Thyroid gland (tissue), 4 donors: ENCODE results near the gene PXN. TPM values are rescaled to one million over a fixed set of nuclear protein-coding genes. Genes with fewer than 3 reads are reported as not detected.
"Not testable (repeated sequence)": the region's sequence is repeated elsewhere in the genome, so short reads cannot be mapped to it uniquely, and the experiment has no call there.

ENCODE experiments used
- DNase-seq, 2 donors: peaks; one replicate each; pipeline ENCODE4 v3.0.0-alpha.2; 2019
- H3K27ac ChIP-seq, 3 donors: fragments of 200-600 bp; sonication (generic); 1 replicate in 2 of 3; 2 replicates in 1 of 3; pipeline ENCODE4 v1.5.1; 2016 to 2019; ENCODE audit warnings: mild to moderate bottlenecking in 1 of 3, moderate library complexity in 1 of 3
- H3K27me3 ChIP-seq: fragments of 200-600 bp; sonication (generic); one replicate; pipeline ENCODE4 v1.5.1; 2019
- H3K36me3 ChIP-seq, 2 donors: fragments of 200-600 bp; sonication (generic); one replicate each; pipeline ENCODE4 v1.5.1; 2016 to 2019
- H3K4me1 ChIP-seq, 2 donors: fragments of 200-600 bp; sonication (generic); one replicate each; pipeline ENCODE4 v1.5.1; 2017 to 2019
- H3K4me3 ChIP-seq, 3 donors: fragments of 200-600 bp; sonication (generic); replicated peaks in 1 of 3; 1 replicate in 2 of 3; 2 replicates in 1 of 3; pipeline ENCODE4 v1.5.1; 2016; ENCODE audit warnings: mild to moderate bottlenecking in 1 of 3
- H3K9me3 ChIP-seq: fragments of 200-600 bp; sonication (generic); one replicate; pipeline ENCODE4 v1.5.1; 2017
- CTCF ChIP-seq, 6 experiments: fragments of 200-600 bp in 3 of 6; fragments of 450-650 bp in 3 of 6; sonication (generic) in 3 of 6; IDR thresholded peaks; one replicate each; pipeline ENCODE4 v1.5.1; 2016 to 2019; ENCODE audit warnings: antibody characterized with exemption in 6 of 6, mild to moderate bottlenecking in 2 of 6, inconsistent platforms in 1 of 6, moderate library complexity in 1 of 6
- POLR2A ChIP-seq, 2 donors: fragments of 450-650 bp; IDR thresholded peaks; one replicate each; pipeline ENCODE4 v1.6.1; 2017; ENCODE audit warnings: antibody characterized with exemption in 2 of 2, mild to moderate bottlenecking in 2 of 2, moderate library complexity in 1 of 2
- WGBS, 2 donors: methylation state at CpG; one replicate each; pipeline ENCODE4 v1.1.5; 2017; 5-methylcytosine and 5-hydroxymethylcytosine counted together
- intact Hi-C: fragments of 100-400 bp; cut with DNase I; formaldehyde crosslinking; loops from one replicate; pipeline ENCODE4 v1.15.1; 2023
- total RNA-seq, 4 donors: library from RNA; depleted of rRNA; stranded (reverse); fragments of >200 nt; gene quantifications; one replicate each; pipeline ENCODE4 v1.2.3, GENCODE V29; 2016

Gene PXN
- total RNA-seq, 4 donors from 2014 or later, result 61.7 to 95.5 (median 82.7) TPM

- Histone ChIP-seq H3K4me3 (no peak overlapping the region), H3K27ac (no peak overlapping the region), H3K36me3 (peaks cover 77 to 84% of the 10 kb centered on the region in 2 donors), H3K4me1 (no peaks in the 10 kb centered on the region), H3K9me3 (no peaks in the 10 kb centered on the region), H3K27me3 (no peaks in the 10 kb centered on the region)
- DNase-seq, result no peak
- TF ChIP-seq CTCF (IDR thresholded peaks at IDR 0.05) (no peak), POLR2A (IDR thresholded peaks at IDR 0.05) (no peak)
- 88 to 90% methylated on average over 23 of the region's 23 CpGs for WGBS, 2 donors
- intact Hi-C loops, result no loop called here
Observed at GRCh38 chr12:120215766-120216735, 49.5 kb downstream of the PXN start.

GRCh38 chr12:120215357-120215735 lies 50.2 kb downstream of the PXN start:
- TF ChIP-seq CTCF (IDR thresholded peaks at IDR 0.05) (no peak), POLR2A (IDR thresholded peaks at IDR 0.05) (no peak)
- Histone ChIP-seq H3K4me3 (no peak overlapping the region), H3K36me3 (peaks cover 78 to 81% of the 10 kb centered on the region in 2 donors), H3K27me3 (no peaks in the 10 kb centered on the region), H3K4me1 (no peaks in the 10 kb centered on the region), H3K9me3 (no peaks in the 10 kb centered on the region), H3K27ac (no peak overlapping the region)
- intact Hi-C loops, result no loop called here
- 87 to 91% methylated on average over 12 of the region's 15 CpGs for WGBS, 2 donors
- DNase-seq, result no peak

- intact Hi-C loops, result no loop called here
- Histone ChIP-seq H3K27me3 (no peaks in the 10 kb centered on the region), H3K4me1 (no peaks in the 10 kb centered on the region), H3K27ac (no peak overlapping the region), H3K36me3 (peaks cover 80 to 82% of the 10 kb centered on the region in 2 donors), H3K4me3 (no peak overlapping the region), H3K9me3 (no peaks in the 10 kb centered on the region)
- DNase-seq, result no peak
- TF ChIP-seq POLR2A (IDR thresholded peaks at IDR 0.05), result no peak
- no peak for TF ChIP-seq CTCF (IDR thresholded peaks at IDR 0.05)
- 93 to 94% methylated on average over 20 to 32 of the region's 34 CpGs for WGBS, 2 donors
Observed at GRCh38 chr12:120214626-120215356, 50.7 kb downstream of the PXN start.

- TF ChIP-seq CTCF (IDR thresholded peaks at IDR 0.05) (no peak), POLR2A (IDR thresholded peaks at IDR 0.05) (no peak)
- no peak for DNase-seq
- intact Hi-C loops, result no loop called here
- peaks cover 70 to 72% of the 10 kb centered on the region in 2 donors for H3K36me3 ChIP-seq
- H3K27me3 ChIP-seq, result no peaks in the 10 kb centered on the region
- WGBS, 2 donors, result 95 to 97% methylated on average over 20 of the region's 20 CpGs
- H3K4me1 ChIP-seq, result no peaks in the 10 kb centered on the region
- no peak overlapping the region for H3K4me3 ChIP-seq
- H3K27ac ChIP-seq, result no peak overlapping the region
- H3K9me3 ChIP-seq, result no peaks in the 10 kb centered on the region
Observed at GRCh38 chr12:120213758-120214157, 51.8 kb downstream of the PXN start.

GRCh38 chr12:120213182-120213581 lies 52.3 kb downstream of the PXN start:
- H3K4me1 ChIP-seq, H3K9me3 ChIP-seq, DNase-seq, H3K4me3 ChIP-seq, H3K27me3 ChIP-seq, H3K27ac ChIP-seq, intact Hi-C loops: not testable (repeated sequence)
- H3K36me3 ChIP-seq, result peaks cover 64 to 69% of the 10 kb centered on the region in 2 donors
- 91 to 97% methylated on average over 5 of the region's 5 CpGs for WGBS, 2 donors
